Frontal cortex (tissue), 4 donors: Measurements from ENCODE around the gene DUSP3. TPM values are rescaled to one million over a fixed set of nuclear protein-coding genes. Genes with fewer than 3 reads are reported as not detected.

Experiments used
- DNase-seq, 2 donors: peaks; one replicate each; pipeline ENCODE4 v3.0.0; 2012; ENCODE audit warnings: low spot score in 2 of 2
- FAIRE-seq: peaks from 2 replicates; lab custom pipeline; 2012; peaks lifted over from hg19 to GRCh38; lab: Jason Lieb, UNC
- total RNA-seq: library from RNA; depleted of rRNA; stranded (reverse); fragments of >200 nt; gene quantifications from one replicate; pipeline ENCODE4 v1.2.3, GENCODE V29; 2014
- donor health status: control.
- donor health status: control.
- donor health status: control.

Gene DUSP3
- total RNA-seq, 1 donor from 2014 or later, result 33.0 TPM

DNA sequence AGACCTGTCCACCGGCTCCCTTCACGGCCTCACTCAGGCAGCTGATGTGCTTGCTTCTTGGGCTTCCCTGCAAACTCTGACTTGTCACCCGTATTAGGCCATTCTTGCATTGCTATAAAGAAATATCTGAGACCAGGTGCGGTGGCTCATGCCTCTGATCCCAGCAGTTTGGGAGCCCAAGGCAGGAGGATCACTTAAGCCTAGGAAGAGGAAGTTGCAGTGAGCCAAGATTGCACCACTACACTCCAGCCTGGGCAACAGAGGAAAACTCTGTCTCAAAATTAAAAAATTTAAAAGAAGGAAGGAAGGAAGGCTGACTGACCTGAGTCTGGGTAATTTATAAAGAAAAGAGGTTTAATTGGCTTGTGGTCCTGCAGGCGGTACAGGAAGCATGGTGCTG, 37.1 kb downstream of the DUSP3 start:
- no peak for FAIRE-seq
- DNase-seq, result no peak

DNA sequence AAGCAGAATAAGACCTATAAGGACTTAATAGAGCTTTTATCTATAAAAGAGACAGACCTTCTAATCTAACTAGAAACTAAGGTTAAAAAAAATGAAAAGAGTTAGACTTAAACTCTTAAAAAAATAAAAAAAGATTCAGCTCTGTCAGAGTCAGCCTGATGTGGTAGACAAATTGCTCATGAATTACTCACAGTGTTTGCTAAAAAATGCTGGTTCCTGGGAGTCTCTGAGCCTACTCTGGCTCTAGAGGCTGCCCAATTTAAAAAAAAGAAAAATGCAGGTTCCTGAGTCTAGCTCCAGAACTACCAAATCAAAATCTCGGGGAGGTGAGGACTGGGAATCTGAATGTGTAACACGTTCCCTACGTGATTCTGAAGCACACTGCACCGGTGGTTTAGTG, 38.2 kb downstream of the DUSP3 start:
- FAIRE-seq, result no peak
- no peak for DNase-seq

DNA sequence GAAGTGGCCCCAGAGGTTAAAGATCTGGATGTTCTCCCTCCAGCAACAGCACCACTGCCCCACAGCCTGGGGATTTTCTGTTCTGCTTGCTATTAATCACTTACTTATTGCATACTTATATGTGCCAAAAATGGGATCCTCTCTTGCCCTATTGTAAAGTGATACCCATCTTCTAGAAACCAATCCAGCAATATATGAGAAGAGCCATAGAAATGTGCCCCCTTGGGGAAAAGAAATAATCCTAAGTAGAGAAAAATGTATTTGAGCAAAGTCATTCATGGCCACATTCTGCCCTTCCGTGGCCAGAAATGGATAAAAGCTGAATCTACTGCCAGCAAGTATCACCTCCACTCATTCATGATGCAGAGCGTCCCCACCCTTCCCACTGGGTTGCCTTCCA, 41.1 kb downstream of the DUSP3 start:
- FAIRE-seq (no peak), DNase-seq (no peak)

DNA sequence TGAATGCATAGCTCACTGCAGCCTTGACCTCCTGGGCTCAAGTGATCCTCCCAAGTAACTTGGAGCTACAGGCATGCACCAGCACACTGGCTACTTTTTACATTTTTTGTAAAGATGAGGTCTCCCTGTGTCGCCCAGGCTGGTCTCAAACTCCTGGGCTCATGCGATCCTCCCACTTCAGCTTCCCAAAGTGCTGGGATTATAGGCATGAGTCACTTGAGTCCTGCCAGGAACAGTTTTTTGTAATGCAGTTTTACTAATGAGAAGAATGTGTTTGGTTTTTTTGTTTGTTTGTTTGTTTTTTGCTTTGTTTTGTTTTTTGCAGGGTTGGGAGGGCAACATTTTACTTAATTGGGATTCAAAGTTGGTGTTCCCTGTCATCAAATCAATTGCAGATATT, 42.4 kb downstream of the DUSP3 start:
- DNase-seq (no peak), FAIRE-seq (no peak)

DNA sequence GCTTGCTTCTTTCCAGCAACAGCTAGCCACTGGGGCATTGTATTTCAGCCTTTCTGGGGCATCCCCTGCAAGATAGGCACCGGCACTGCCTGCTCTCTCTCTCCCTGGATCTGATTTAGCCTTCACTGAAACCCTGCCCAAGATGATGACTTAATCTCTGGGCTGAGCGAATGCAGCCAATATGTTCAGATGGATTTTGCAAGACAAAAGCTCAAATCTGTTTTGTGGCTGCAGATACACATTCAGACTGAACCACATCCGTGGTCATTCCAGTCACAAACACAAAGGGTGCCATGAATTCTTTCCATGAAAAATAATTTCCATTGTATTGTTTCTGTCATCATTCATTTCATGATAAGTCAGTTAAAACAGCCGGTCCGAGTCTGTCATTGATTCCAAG, 44.4 kb downstream of the DUSP3 start:
- DNase-seq (no peak), FAIRE-seq (no peak)

DNA sequence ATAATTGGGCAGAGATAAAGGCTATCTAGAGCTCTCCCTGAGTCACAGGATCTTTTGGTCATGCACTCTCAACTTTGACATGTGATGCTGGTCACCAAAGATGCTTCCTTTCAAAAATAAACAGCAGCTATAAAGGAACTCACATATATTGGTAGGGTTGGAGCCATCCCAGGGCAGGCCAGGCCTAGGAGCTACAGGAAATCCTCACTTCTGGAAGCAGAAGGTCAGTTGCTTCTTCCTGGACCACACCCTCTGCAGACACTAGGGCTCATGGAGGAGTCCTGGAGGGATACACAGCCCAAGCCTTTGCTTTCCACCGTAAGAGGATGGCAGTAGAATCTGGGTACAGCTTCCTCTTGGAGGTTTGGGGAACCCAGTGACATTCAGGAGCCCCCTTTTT, 44.8 kb downstream of the DUSP3 start:
- FAIRE-seq (no peak), DNase-seq (no peak)

DNA sequence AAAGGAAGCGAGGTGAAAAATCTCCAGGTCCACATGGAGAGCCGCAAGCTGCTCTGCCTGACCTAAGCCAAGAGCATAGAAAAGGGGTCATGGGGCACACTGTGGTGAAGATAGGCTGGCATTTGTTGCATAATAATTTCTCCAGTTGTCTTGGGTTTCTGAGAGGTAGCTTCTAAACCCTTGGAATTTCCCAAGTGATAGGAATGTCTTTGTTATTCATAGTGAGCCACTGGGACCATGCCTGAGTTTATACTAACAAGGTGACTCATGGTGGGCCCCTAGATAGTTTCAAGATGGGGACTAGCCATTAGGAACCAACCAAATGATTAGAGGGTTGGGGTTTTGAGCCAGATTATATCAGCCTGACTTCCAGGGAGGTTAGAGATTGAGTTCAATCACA, 45.8 kb downstream of the DUSP3 start:
- DNase-seq (no peak), FAIRE-seq (no peak)

DNA sequence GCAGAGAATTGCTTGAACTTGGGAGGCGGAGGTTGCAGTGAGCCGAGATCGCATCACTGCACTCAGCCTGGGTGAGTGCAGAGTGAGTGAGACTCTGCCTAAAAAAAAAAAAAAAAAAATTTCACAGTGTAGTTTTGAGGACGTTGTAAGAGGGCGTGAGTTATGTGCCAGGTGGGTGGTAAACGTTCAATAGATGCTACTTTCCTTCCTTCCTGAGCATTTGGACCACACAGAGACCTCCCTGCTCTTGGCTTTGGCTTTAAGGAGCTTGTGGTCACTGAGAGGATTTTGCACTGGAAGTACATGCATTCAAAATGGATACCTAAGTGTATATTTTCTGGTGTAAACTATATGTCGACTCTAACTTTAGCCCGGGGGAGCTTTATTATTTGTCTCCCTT, 50.7 kb downstream of the DUSP3 start:
- no peak for DNase-seq
- no peak for FAIRE-seq

DNA sequence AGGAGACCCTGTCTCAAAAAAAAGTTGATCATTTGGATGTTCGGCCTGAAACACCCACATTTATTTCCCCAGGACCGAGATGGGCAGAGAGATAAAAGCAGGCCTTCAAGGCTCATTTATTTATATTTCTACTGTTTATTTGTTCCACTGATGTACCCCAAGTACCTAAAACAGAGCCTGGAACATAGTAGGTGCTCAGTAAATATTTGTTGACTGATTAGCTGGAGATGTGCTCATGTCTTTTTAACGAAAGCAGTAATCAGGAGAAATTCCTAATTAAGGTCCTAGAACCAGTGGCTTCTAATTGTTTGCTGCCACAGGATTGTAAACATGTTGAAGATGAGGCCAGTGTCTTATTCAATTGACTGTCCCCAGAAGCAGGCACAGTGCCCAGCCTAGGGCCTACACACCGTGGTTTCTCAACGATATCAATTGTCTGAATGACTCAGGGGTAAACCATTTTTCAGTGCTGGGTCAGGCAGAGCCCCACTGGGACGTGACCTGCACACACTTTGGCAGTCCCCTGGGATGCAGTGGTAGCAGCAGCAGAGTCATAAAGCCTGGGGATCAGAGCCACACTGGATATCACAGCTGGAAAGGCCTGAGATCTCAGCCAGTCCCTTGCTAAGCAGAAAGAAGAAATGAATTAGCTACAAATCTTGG, 54.9 kb downstream of the DUSP3 start:
- DNase-seq (no peak), FAIRE-seq (no peak)

DNA sequence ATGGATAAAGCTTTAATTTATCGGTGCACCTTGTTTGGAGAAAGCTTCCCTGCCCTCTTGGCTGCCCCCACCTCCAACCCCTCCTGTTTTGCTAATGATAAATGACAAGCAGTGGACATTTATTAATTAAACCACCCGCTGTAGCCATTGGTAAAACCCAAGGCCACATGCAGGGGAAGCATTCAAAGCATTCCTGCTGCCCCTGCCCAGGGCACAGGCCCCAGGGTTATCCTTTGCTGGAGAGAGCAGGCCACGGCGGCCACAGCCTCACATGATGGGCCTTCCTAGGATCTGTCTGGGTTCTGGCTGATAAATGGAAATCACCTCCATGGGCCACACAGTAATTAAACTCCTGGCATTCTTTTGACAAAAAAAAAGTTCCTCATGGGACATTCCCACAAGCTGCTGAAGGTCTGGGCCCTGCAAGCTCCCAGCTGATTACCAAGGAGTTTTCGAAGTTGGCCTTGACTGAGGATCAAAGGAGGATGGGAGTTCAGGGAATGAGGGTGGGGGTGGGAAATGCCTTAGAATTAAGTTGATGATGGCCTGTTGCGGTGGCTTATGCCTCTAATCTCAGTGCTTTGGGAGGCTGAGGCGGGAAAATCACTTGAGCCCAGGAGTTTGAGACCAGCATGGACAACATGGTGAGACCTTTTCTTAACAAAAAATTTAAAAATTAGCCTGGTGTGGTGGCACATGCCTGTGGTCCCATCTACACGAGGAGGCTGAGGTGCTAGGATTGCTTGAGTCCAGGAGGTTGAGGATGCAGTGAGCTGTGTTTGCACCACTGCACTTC, 55.7 kb downstream of the DUSP3 start:
- FAIRE-seq (no peak), DNase-seq (no peak)

DNA sequence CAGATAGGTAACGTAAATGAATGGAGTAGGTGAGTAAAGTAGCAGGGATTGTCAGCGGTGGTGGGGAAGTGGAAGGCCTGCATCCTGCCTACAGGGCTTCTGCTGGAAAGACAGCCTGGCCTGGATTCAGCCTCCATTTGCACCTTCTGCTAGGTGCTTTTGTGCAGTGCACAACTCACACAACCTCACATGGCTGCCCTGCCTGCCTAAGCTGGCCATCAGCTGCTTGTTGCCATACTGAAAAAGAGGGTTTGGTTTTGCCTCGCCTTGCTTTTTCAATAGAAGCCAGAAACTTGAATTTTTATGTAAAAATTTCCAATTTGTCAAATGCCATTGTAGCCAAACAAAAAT, 56.5 kb downstream of the DUSP3 start:
- DNase-seq (no peak), FAIRE-seq (no peak)

DNA sequence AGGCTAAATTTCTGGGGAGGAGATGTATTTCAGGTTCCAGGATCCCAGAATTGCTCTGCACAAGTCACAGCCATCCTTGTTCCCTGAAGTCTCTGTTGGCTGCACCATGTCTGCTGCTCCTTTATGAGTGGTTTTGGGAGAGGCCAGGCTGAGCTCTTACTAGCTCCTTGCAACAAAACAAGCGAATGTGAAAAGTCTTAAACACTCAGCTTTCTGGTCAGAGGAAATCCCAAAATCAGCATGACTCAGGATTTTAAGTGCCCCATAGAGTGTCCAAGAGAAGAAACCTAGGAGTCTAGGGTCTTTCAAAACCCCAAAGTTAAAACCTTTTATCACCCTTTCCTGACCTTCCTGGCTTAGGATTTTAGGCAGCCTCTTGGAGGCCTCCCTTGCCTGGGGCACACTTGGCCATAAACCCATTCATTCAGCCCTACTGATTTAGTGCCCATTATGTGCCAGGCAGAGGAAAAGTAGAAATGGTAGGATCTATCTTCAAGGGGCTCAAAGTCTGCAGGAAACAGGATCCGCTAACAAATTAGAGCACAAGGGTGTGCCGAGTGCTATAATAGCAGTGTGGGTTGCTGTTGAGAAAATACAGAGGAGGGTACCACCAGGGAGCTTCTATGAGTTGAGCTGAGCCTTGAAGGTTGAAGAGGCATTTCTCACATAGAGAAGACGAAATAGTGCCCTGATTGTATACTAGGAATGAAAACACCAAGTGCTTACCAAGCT, 57.1 kb downstream of the DUSP3 start:
- DNase-seq (no peak), FAIRE-seq (no peak)

DNA sequence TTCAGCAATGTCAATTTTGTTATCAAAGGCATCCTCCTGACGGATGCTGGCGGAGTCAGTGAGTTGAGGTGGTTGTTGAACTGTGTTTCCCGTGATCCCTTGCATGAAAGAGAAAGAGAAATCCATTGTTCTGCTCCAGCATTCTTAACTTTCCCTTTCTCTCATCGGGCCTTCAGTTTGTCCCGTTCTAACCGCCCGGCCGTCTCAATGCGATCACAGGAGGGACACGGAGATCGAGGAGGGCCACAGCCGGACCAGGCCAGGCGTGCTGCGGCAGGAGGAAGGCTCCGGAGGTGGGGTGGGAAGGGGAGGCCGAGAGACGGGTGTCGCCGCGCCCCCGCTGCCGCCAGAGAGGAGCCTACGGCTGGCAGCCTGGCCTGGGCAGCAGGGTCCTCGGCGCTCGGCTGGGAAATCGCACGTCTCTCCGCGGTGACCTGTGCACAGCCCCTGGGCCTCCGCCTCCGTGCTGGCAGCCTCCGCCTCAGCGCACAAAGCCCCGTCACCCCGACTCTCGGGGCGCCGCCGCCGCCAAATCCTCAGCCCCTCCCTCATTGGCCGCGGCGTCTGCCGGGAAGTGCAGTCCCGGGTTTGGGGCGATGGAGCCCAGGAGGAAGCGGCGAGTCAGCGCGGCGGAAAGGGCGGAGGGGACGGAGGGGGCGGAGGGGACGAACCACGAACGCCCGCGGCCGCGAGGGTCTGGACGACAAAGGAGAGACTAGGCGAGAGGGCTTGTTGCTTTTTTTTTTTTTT, 58.3 kb downstream of the DUSP3 start:
- DNase-seq (peak; percentile 75 to 82), FAIRE-seq (no peak)

DNA sequence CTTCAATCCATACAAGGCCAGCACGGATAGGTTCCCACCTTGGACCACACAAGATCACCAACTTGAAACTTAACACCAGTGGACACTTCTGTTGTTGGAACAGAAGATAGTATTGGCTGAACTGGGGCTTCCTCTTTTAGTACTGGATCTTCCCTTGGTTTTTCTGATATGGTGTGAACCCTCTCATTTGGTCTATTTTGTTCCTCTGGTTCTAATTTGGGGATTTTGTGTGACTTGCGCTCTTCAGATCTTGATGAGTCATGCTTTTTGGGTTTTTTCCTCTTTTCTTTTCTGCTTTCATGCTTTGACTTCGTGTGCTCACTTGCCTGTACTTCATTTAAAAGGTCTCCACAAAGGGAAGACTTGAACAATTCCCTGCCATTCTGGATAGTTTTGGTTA, 59.2 kb downstream of the DUSP3 start:
- FAIRE-seq (no peak), DNase-seq (no peak)

DNA sequence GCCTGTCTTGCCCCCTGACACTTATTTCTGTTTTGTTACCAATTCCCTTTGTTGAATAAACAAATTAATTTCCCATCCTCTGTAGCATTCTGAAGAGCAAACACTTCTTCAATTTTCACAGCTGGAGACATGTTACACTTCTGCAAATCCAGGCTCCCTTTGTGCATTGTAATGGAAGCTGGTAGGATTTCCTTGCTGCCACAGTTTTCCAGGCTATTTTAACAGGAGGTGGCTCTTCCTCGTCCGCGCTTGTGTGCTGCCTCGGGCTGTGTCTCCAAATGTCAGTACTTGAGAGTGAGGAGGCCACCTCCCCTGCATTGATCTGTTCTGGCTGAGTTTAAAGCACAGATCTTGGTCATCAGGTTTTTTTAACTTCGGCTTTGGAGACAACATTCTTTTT, 60.2 kb downstream of the DUSP3 start:
- FAIRE-seq (no peak), DNase-seq (no peak)

DNA sequence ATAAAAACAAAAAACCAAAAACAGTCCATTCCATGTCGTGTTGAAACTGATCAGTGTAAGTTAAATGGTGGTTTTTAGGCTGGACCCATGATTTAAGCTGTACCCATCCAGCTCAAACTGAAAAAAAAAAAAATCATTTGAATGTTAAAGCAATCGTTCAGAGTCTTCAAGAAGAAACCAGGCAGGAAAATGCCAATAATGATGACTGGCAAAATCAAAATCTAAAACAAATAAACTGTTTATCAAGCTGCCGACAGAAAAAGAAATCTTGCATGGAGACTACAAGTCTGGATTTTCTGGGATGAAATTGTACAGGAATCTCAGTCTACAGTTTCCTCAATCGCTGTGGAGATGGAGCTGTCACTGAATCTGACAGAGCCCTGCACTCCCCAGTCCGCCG, 60.9 kb downstream of the DUSP3 start:
- FAIRE-seq (no peak), DNase-seq (no peak)

Other genes with a start within 250 kb of the DUSP3 start
- 0.41 TPM for gene ETV4, start 232.6 kb downstream of the DUSP3 start, total RNA-seq
- gene MEOX1, start 117.1 kb downstream of the DUSP3 start, total RNA-seq, result 0.41 TPM
- gene SOST, start 20.2 kb downstream of the DUSP3 start, total RNA-seq, result not detected
- not detected for gene CFAP97D1, start 1.5 kb upstream of the DUSP3 start, total RNA-seq
- 36.7 TPM for gene MPP3, start 54.2 kb upstream of the DUSP3 start, total RNA-seq
- gene CD300LG, start 68.2 kb upstream of the DUSP3 start, total RNA-seq, result not detected
- 13.9 TPM for gene MPP2, start 128.6 kb upstream of the DUSP3 start, total RNA-seq
- gene PPY, start 163.5 kb upstream of the DUSP3 start, total RNA-seq, result not detected
- gene PYY, start 175.0 kb upstream of the DUSP3 start, total RNA-seq, result not detected
- 0.41 TPM for gene NAGS, start 225.6 kb upstream of the DUSP3 start, total RNA-seq
- gene TMEM101, start 236.0 kb upstream of the DUSP3 start, total RNA-seq, result 41.2 TPM